Stimulated activated CD8-positive, alpha-beta memory T cell treated with anti-CD3 and anti-CD28 coated beads, Interleukin-7, amount 100 ng/mL, for 48 hours (primary cell): ENCODE measurements around the gene PDZRN3.

Source experiments
- DNase-seq, 2 donors: peaks; one replicate each; pipeline ENCODE4 v3.0.0-alpha.2; 2020; ENCODE audit warnings: low read depth in 1 of 2; ENCODE audit errors: extremely low read depth in 1 of 2

PDZRN3 gene

GRCh38 chr3:73624821-73625665 is at the start of gene PDZRN3:
Gene PDZRN3, minus strand, starts transcription at chr3:73624941.
- no peak for DNase-seq

GRCh38 chr3:73674280-73674679 is 49.5 kb upstream of the PDZRN3 start:
- DNase-seq = no peak

- DNase-seq = no peak
Observed at GRCh38 chr3:73669260-73669659, 44.5 kb upstream of the PDZRN3 start.

GRCh38 chr3:73668391-73668790 is 43.6 kb upstream of the PDZRN3 start:
- no peak for DNase-seq

- DNase-seq = no peak
Observed at GRCh38 chr3:73667889-73668288, 43.1 kb upstream of the PDZRN3 start.

GRCh38 chr3:73665286-73665685 is 40.5 kb upstream of the PDZRN3 start:
- DNase-seq = no peak

GRCh38 chr3:73664389-73664788 is 39.6 kb upstream of the PDZRN3 start:
- DNase-seq = no peak

GRCh38 chr3:73663495-73663894 is 38.8 kb upstream of the PDZRN3 start:
- no peak for DNase-seq

GRCh38 chr3:73661265-73661664 is 36.5 kb upstream of the PDZRN3 start:
- DNase-seq = no peak

- DNase-seq = no peak
Observed at GRCh38 chr3:73658227-73658626, 33.5 kb upstream of the PDZRN3 start.

GRCh38 chr3:73657186-73657585 is 32.4 kb upstream of the PDZRN3 start:
- DNase-seq = no peak

GRCh38 chr3:73656241-73656890 is 31.6 kb upstream of the PDZRN3 start:
- DNase-seq = no peak

GRCh38 chr3:73655197-73655596 is 30.5 kb upstream of the PDZRN3 start:
- DNase-seq = no peak

- no peak for DNase-seq
Observed at GRCh38 chr3:73653877-73654276, 29.1 kb upstream of the PDZRN3 start.

GRCh38 chr3:73653351-73653750 is 28.6 kb upstream of the PDZRN3 start:
- no peak for DNase-seq

- DNase-seq = no peak
Observed at GRCh38 chr3:73652896-73653295, 28.2 kb upstream of the PDZRN3 start.

GRCh38 chr3:73637042-73637441 is 12.3 kb upstream of the PDZRN3 start:
- DNase-seq = no peak

GRCh38 chr3:73635254-73635653 is 10.5 kb upstream of the PDZRN3 start:
- DNase-seq = no peak

GRCh38 chr3:73633916-73634344 is 9.2 kb upstream of the PDZRN3 start:
- no peak for DNase-seq

GRCh38 chr3:73633453-73633852 is 8.7 kb upstream of the PDZRN3 start:
- DNase-seq = no peak

- no peak for DNase-seq
Observed at GRCh38 chr3:73626106-73626505, 1.4 kb upstream of the PDZRN3 start.
